Glomerular visceral epithelial cell (primary cell): ENCODE measurements around the gene SMPDL3B.

Experiments
- DNase-seq: peaks from one replicate; pipeline ENCODE4 v3.0.0-alpha.2; 2016; ENCODE audit errors: extremely low spot score

The SMPDL3B gene, protein sequence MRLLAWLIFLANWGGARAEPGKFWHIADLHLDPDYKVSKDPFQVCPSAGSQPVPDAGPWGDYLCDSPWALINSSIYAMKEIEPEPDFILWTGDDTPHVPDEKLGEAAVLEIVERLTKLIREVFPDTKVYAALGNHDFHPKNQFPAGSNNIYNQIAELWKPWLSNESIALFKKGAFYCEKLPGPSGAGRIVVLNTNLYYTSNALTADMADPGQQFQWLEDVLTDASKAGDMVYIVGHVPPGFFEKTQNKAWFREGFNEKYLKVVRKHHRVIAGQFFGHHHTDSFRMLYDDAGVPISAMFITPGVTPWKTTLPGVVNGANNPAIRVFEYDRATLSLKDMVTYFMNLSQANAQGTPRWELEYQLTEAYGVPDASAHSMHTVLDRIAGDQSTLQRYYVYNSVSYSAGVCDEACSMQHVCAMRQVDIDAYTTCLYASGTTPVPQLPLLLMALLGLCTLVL

DNA sequence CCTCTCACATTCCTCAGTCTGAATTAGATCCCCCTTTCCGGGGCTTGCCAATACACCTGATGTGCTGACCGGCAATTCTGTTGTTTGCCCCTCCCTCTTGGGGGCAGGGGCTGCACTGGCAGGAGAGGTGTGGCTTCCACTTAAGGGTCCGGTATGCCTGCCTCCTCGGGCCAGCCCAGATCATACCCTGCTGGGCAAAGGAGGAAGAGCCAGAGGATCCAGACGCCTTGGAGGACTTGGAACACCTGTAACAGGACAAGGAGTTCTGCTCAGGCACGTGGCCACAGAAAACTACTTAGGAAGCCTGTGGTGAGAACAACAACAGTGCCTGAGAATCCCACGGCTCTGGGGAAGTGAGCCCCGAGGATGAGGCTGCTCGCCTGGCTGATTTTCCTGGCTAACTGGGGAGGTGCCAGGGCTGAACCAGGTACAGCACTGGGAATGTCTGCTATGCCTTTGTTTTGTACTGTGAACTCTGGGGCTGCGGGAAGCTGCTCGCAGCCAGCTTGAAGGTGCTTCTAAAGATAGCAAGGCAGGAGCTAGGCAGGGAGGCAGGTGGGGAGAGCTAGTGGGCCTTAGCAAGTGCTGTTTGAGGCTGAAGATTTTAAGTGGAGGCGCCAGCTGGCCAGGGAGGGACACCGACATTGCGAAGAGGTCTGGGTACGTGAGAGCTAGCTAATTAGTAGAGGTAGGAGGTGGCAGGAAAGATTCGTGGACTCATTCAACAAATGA is at the start of gene SMPDL3B:
Gene SMPDL3B (plus strand): TSS at position 183 of the 732 bp plus-strand sequence. CDS start 184 bp downstream, at position 367.
- DNase-seq, result peak; percentile 77

DNA sequence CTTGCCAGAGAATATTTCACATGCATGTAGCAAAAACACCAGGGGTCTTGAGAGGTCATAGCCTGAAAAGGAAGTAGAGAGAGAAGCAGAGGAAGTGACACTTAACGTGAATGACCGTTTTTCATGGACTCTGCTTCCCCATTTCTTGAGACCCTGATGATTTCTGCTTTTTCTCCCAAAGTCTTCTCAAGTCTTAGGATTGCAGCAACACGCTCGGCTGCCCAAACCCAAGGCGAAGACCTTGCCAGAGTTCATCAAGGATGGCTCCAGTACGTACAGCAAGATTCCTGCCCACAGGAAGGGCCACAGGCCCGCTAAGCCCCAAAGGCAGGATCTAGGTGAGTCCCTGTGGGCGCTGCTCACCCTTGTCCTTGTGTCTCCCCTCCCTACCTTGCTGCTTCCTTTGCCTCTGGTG is 49.7 kb upstream of the SMPDL3B start:
- no peak for DNase-seq

DNA sequence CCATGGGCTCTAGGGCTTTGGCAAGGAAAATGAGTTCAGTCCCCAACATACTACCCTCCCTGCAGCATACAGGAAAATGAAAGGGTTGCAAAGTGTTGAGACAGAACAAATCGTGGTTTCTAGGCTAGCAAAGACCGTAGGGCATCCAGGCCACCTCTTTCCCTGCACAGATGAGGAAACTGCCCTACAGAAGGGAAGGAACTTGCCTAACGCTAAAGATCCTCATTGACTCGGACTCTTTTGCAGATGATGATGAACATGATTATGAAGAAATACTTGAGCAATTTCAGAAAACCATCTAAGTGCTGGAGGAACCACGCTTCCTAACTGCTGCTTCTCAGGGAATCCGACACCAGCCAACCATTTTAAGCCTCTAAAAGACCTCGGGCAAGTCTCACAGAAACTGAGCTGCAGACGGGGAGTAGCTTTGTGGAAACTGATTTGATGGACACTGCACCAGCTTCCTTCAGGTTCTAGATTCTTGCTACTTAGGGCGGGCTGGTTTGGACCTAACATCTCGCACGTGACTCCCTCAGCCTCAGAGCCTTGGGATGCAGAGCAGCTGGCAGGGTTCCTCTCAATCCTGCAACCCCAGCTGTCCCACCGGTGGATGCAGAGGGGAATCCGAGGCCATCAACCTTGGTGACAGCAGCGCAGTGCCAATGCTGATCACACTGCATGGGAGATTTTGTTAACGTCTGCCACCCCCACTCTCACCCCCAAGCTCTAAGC is 49.0 kb upstream of the SMPDL3B start:
- DNase-seq, result no peak

DNA sequence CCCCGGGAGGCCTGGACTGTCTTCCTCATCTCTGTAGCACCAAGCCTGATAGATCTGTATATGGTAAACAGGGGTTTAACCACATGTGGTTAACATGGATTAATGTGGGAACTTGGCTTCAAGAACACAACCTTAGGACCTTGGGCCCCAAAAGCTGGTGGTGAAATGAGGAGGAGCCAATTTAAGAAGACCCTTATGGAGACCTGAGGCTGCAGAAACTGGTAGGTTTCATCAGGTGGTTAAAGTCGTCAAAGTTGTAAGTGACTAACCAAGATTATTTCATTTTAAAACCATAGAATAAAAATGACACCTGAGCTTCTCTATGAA is 48.5 kb upstream of the SMPDL3B start:
- no peak for DNase-seq

DNA sequence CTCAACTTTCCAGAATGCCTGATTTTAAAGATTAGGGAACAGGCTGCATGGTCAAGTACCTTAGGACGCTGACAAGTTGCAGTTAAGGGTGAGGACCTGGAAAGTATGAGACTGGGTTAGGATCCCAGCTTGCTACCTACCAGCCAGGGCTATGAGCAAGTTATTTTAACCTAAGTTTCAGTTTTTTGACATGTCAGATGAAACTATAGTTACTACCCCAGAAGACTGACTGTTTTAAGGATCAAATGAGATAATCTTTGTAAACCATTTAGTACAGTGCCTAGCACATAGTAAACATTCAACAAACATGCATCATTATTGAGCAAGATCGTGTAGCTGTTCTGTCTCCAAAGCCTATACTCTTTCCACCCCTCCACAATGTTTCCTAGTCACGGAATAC is 48.1 kb upstream of the SMPDL3B start:
- no peak for DNase-seq

DNA sequence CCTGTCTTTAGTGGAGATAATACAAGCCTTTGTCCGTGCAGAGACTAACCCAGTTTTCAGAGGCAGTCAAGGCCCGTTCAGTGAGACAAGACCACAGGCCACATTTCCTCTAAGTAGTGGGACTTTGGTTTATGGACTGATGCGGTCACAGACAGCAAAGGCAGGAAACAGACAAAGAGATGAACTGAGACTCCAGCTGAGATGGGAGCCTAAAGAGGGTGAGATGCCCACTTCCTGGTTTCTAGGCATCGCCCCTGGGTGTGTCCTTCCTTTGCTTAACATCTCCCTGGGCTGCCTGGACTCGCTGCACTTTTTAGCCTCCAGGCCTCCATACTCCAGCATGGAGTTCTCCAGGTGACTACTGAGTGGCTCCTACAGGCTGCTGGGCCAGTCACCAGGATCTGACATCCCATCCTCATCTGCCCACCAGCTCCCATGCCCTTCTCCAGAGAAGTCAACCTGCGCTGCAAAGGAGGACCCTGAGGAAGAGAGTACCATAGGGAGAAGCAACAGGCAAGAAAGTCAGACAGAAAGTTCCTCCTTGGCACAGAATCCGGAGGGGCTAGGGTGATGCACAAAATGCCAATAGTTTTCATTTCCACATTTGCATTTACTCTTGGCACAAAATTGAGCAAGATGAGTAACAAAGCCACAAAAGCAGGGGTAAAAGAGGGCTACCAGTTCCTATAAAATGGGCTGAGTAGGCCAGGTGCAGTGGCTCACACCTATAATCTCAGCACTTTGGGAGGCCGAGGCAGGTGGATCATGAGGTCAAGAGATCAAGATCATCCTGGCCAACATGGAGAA is 47.4 kb upstream of the SMPDL3B start:
- DNase-seq, result no peak

DNA sequence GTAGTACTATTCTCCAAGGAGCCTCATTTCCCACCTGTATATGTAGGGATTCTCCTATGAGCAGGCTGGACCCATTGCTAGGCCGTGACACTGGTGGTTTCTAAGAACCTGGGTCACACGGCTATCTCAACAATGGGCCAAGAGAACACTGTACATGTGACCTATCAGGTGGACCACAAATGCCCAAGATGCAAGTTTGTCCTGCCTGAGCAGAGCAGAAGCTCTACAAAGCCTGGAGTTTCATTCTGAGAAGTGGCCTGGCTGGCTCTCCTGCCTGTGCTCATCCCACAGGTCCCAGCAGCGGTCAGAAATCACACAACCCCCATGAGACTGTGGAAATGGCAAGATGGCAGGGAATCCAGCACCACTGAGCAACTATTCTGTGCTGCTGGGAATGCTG is 45.3 kb upstream of the SMPDL3B start:
- DNase-seq, result no peak

DNA sequence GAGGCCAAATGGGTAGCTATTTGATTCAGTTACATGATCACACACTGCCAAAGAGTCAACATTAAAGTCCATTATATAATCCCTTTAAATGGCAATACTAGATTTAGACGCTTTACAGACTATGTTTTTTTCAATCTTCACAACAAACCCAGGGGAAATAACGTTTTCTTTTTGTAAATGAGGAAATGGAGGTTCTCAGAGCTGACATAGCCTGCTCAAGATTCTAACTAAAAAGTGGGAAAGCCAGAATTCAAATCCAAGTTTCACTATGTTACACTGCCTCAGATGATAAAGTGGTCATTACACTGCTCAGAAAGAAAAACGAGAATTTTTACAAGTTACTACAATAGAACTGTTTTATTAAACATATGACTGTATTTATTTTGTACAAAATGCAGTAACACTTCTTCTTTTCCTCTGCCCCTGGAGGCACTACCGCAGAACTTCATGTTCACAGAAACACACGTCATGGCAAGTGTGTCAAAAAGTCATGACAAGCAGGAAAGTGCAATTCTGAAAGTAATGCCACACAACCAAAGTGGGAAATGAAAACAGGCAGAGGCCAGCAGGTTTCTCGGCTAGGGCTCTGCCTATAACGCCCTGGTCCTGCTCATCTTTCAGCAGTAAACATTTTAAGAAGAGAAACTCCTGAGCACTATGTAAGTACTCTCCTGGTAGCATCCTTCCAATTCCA is 43.5 kb upstream of the SMPDL3B start:
- DNase-seq, result no peak

DNA sequence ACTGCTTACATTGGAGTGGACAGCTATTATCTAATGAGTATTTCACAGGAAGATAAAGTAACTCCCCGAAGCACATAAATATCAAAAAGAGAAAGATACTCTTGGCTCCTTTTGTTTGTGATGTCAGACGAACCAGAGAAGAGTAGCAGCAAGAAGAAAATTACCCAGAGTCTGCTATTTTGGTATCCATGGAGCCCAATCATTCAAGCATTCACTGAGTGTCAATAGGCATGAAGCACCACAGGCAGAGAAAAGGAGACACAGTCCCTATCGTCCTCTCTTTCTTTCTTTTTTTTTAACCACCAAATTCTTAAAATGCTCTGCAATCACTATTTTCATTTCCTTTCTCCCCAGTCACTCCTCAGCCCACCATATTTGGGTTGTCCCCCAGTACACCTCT is 40.3 kb upstream of the SMPDL3B start:
- no peak for DNase-seq

DNA sequence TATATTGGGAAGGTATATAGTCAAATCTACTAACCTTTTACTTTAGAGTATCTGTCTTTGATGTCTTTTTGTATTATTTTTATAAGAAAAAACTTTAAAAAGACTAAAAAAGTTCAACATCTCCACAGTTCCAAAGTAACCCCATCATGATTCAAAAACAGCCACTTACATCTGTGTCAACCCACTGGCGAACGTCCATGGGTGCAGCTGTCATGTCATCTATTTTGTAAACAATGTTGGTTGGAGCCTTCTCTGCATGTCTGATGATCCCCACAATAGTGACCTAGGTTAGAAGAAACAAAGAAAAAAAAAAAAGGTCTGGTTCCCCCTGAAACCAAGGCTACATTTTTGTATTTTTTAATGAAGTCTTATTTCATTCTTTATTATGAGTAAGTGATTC is 28.0 kb upstream of the SMPDL3B start:
- no peak for DNase-seq

DNA sequence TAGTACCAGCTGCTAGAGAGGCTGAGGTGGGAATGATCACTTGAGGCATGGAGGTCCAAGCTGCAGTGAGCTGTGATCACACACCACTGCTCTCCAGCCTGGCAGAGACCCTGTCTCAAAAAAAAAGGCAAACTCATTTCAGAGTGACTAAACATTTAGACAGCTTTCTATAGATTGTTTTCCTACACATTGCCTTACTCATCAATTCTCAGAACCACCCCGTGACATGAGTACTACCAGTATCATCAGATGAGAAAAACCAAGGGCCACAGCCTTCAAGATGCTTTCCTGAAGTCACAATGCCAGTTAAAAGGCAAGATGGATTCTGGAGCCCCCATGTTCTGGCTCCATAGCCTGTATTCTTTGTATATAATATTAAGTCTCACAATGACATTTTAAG is 22.4 kb upstream of the SMPDL3B start:
- DNase-seq, result no peak

DNA sequence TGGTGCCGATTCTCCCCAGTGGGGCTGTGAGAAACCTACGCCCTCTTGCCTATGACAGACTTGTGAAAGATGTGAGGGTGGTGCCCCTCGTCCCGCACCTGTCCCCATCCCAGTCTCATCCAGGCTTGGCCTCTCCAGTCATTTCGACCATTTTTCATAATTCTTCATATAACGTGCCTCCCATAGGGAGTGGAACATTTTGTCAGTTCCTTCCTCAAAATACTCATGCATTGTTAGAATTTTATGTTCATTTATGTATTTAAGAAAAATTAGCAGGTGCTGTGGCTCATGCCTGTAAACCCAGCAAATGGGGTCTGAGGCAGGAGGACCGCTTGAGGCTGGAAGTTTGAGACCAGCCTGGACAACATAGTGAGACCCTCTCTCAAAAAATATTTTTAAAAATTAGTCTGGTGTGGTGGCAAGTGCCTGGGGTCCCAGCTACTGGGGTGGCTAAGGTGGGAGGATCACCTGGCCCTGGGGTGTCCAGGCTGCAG is 19.7 kb upstream of the SMPDL3B start:
- no peak for DNase-seq

DNA sequence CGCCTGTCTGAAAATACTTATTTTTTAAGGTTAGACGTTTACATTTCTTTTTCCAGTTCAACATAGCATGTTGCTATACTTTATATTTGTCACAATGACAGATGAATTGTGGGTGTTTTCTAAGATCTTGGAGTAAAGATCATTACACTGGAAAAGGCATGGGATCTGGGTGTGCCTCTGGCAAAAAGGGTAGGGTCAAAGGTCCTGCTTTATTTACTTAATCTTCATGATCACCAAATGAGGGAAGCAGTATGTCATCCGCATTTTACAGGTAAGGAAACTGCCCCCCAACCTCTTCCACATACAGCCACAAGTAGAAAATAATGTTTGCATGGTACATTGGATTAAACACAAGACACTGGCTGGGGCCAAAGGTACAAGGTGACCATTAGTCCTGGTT is 12.5 kb upstream of the SMPDL3B start:
- DNase-seq, result no peak

DNA sequence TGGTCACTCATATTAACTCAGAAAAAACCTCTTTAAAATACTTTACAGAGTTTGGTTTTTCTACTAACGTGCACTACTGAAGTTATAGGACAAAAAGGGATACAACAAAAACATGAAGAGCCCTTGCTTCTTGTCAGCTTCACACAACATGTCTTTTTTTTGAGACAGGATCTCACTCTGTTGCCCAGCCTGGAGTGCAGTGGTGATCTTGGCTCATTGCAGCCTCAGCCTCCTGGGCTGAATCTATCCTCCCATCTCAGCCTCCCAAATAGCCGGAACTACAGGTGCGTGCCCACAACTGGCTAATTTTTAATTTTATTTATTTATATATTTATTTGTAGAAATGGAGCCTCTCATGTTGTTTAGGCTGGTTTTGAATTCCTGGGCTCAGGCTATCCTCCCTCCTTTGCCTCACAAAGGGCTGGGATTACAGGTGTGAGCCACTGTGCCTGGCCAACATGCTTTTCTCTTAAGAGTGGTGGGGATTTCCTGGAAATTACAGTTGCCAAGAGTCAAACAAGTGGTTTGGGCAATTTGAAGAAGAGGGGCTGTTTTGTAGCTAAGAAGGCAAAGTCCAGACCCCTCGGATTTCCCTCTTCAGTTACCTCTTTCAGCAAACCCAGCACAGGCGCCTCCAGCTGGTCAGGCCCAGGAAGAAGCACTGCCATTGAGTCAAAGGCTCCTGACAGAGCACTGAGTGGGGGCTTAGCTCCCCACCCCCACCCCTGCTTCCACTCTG is 6.4 kb upstream of the SMPDL3B start:
- DNase-seq, result no peak

DNA sequence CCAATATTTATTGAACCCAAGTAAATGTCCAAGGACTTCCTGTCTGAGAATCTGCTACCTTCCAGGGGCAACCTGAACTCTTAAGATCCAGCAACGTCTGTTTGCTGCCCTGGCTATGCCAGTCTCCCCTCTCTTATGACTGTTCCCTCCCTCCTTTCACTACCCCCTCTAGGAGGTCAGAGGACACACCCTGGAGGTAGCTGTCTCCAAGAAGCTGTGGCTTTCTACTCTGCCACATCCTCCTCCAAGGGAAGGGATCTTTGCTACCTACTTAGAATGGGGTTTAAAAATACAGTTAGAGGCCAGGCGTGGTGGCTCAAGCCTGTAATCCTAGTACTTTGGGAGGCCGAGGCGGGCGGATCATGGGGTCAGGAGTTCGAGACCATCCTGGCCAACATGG is 3.6 kb upstream of the SMPDL3B start:
- no peak for DNase-seq

DNA sequence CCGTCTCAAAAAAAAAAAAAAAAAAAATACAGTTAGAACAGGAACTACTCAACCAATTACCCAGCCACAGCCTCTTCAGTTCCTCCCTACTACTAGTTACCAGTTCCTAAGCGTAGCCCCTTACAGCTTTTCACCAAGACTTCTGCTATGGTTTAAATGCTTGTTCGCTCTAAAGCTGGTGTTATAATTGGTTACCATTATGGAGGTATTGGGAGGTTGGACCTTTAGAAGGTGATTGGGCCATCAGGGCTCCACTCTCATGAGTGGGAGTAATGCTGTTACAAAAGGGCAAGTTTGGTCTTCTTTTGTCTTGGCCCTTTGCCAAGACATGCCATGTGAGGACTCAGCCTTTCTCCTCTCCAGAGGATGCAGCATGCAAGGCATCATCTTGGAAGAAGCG is 3.0 kb upstream of the SMPDL3B start:
- DNase-seq, result no peak

DNA sequence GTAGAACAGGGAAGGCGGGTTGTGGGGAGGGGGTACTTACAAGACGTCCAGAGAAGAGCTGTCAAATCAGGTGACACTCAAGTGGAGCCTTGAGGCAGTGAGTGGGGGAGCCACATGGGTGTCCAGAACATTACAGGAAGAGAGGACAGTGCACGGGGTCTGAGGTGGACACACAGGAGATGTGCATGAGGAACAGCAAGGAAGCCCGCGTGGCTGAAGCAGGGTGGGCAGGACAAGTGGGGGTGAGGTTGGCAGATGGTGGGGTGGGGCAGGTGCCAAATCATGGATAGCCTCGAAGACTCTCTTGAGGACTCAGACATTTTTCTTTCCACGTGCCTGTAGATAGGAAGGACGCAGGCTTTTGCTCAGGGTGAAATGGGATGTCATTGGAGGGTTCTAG is 921 bp downstream of the SMPDL3B start:
- no peak for DNase-seq

DNA sequence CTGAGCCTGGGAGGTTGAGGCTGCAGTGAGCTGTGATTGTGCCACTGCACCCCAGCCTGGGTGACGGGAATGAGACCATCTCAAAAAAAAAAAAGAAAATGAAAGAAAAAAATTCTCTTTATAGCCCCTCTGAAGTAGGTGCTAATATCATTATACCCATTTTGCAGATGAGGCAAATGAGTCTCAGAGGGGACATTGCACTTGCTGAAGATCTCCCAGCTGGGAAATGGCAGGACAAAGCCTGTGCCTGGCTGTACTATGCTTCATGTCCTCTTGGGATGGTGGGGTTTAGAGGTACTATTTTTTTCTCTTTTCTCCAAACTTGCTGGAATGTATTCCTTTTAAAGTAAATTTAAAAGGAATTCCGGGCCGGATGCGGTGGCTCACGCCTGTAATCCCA is 1.6 kb downstream of the SMPDL3B start:
- DNase-seq, result no peak

DNA sequence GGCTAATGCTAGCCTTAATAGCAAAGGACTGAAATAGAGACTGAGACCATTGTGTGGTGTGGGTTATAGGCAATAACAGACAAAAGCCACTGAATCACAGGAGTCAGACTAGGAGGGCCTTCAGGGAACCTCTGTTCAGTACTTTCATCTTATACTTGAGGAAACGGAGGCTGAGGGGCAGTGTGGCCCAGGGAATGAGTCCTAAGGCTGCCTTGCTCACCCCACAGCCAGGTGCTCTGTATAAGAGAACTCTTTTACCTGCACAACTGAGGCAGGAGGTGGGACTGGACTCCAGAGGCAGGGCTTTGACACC is 2.7 kb downstream of the SMPDL3B start:
- DNase-seq, result no peak

DNA sequence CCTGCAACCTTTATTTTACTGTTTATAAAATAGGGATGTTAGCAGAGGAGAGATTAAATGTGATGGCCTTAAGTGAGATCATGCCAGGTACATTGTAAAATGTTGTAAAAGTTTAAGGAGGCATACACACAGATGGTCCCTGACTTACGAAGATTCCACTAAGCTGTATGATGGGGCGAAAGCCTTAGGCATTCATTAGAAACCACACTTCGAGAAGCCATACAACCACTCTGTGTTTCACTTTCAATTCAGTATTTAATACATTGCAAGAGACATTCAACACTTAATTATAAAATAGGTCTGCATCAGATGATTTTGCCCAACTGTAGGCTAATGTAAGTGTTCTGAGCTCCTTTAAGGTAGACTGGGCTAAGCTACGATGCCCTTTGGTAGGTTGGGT is 3.7 kb downstream of the SMPDL3B start:
- DNase-seq, result no peak

DNA sequence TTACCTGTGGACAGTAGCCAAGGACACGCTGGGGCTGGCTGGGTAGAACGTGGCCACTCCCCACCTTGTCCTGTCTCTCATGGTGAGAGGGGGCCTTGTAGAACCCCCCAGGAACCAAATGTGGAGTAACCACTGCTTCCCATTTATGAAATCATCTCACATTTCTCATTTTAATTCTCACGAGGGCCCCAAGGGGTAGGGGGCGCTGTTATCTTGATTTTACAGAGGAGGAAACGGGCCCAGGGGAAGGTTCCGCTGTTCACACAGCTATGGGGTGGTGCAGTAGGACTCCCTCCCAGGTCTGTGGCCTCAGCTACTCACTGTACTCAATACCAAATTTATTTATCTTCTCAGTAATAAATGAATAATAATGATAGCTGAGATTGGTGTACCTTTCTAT is 5.5 kb downstream of the SMPDL3B start:
- no peak for DNase-seq
